Stimulated activated CD8-positive, alpha-beta memory T cell treated with anti-CD3 and anti-CD28 coated beads, Interleukin-12 subunit alpha, Interleukin-12 subunit beta, amount 100 ng/mL, for 1 hour (primary cell): Measurements from ENCODE around the gene INSYN2B.
"Not testable (repeated sequence)": the region's sequence is repeated elsewhere in the genome, so short reads cannot be mapped to it uniquely, and the experiment has no call there.

Source experiments
- DNase-seq: peaks from one replicate; pipeline ENCODE4 v3.0.0-alpha.2; 2020; ENCODE audit warnings: low read depth

Gene INSYN2B

DNA sequence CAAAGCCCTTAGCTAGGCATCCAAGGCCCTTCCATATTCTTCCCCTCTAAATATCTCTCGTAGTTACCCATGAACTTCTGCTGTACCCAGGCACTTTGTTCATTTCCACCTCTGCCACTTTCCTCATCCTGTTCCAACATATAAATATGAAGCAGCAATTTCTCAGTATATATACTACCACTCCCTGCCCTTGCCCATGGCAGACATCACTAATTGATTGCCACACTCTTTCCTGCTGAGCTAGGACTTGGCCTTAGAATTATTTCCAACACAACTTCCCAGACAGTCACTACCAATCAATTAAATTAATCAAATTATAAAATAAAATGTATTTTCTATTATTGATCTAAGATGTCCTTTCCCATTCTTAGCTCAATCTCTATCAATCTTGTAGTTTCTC is 8.5 kb downstream of the INSYN2B start:
- no peak for DNase-seq

DNA sequence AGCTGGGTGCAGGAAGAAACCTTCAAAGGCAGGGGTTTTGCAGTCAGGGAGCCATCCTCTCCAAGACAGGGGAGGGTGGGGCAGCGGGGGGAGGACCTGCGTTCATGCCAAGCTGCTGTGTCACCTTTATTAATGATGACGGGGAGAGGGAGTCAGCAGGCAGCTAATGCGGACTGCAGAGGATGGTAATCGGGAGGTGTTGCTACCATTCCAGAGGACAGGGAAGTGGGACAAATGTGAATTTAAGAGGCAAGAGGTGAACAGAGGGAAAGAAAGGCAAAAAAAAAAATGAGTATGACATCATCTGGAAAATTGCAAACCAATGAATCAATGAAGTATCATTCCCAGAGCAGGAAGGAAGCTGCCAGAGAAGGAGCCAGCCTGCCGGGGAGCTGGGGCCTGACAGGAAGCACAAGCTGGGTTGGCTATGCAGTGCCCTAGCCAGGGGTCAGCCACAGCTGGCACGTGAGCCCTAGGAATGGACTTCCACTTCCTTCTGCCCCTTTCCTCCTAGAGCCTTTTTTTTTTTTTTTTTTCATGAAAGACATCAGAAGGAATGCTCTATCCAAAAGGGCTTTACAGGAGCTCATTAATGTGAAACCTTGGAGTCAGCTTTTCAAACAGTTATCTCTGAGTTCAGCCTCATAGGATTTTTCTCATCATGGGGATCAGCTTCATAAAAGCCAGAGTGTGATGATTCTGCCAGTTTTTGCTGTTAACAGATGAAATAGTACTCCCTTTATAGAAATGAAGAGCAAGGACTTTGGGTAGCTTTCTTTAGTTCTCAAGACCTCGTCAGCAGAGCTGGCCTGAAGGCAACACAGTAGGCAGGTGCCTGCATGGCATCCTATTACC is 9.2 kb downstream of the INSYN2B start:
- DNase-seq = no peak

DNA sequence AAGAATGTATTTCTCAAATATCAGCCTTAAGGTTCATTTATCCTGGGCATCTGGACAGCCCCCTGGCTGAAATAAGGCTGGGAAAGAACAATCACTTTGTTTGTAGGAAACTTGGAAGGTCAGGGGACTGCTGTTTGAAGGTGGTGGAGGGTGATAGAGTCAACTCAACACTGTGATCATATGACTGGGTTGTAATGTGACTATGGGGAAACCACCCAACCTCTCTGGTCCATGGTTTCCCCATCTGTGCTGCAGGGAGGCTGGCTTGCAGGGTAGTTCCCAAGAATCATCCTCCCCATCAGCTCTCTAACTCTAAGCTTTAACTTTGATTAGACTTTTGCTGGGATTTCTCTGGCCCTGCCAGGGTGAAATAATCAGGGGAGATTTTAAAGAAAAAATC is 10.0 kb downstream of the INSYN2B start:
- DNase-seq = no peak

DNA sequence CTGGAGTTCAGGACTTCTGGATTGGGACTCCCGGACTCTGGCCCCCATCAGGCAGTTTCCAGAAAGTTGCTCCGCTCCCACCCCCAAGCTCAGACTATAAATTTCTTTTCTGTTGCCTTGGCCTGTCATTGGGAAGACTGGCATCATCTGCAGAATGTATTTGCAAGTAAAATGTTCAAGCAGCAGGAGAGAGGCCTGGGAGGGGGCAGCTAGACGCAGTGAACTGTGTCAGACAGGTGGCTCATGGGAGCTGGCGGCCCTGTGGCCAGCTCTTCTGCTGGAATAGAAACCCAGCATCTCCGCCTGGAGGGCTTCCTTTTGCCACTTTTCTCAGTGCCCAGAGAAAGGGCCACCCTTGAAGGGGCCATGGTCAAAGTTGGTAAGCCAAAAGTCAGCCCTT is 16.0 kb downstream of the INSYN2B start:
- no peak for DNase-seq

DNA sequence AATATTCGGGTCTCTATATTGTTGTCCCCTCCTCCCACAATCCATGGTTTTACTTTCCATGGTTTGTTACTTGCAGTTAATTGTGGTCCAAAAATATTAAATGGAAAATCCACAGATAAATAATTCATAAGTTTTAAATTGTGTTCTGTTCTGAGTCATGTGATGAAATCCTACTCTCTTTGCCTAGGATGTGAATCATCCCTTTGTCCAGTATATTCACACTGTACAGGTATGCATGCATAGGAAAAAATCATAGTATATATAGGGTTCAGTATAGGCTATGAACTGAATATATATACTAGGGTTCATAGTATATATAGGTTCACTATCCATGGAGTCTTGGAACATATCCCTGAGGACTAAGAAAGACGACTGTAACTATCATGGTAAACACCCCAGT is 19.6 kb downstream of the INSYN2B start:
- no peak for DNase-seq

DNA sequence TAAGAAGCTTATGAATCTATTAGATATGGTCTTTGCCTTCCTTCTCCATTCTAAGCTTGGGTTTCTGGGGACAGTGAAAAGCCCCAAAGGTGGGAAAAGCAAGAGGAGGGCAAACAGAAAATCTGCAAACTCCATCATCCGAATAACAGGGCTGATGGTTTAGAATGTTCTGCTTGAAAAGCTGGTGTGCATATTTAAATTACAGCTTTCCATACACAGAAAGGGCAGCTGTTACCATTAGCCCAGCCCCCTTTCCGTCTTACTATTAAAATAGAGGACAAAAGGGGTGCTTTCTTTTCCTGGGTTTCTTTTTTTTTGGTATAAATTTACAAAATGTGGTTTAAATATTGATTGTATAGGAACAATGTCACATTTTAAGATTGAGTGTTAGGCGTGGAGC is 22.0 kb downstream of the INSYN2B start:
- no peak for DNase-seq

- no peak for DNase-seq
Measured at GRCh38 chr5:169956756-169957155, 23.5 kb downstream of the INSYN2B start.

- no peak for DNase-seq
Measured at GRCh38 chr5:169956126-169956525, 24.2 kb downstream of the INSYN2B start.

DNA sequence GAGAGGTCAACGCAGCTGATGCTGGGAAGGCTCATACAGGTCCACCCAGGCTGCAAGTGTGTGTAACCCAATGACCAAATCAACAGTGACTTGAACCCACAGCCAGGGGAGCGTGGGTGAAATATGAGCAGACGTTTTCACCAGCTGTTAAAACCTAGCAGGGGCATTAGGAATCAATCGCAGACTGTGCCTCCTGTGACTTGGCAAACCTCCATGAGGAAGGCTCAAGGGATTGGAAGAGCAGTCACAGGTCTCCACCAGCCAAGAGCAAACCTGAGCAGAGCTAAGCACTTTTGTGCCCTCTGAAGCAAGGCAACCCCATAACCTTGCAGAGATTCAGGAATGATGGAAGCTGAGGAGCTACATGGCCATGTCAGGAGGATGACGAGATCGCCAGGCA is 25.5 kb downstream of the INSYN2B start:
- DNase-seq = no peak

DNA sequence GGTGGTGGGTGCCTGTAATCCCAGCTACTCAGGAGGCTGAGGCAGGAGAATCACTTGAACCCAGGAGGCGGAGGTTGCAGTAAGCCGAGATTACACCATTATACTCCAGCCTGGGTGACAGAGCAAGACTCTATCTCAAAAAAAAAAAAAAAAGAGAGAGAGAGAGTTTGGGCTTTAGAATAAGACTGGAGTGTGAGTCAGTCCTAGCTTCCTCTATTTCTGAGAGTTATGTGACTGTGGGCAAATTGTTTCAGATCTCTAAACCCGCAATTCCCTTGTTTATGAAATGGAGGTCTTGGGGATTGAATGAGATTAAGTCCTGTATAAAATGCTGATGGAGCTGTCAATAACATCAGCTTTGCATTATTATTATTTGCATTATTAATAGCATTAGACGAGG is 27.1 kb downstream of the INSYN2B start:
- not testable (repeated sequence) for DNase-seq

- DNase-seq = no peak
Measured at GRCh38 chr5:169950333-169950732, 30.0 kb downstream of the INSYN2B start.

DNA sequence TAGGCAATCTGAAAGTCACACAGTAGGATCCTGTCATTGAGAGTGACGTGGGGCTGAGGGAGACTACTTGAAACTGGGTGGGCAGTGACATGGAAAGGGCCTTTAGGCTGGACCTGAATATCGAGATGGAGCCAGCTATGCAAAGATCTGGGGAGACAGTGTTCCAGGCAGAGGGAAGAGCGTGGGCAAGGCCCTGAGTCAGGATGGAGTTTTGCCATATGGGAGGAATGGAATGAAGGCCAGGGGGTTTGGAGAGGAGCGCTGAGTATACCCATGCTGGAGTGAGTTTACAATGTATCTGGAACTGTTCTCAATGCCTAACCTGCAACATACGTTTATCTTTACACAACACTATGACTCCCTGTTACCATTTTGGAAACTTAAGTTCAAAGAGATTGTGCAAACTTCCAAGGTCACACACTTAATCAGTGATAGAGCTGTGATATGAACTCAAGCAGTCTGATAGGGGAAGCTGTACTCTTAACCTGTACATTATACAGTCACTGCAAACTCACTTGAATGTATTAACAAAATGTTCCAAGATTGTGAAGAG is 33.5 kb downstream of the INSYN2B start:
- DNase-seq = no peak

DNA sequence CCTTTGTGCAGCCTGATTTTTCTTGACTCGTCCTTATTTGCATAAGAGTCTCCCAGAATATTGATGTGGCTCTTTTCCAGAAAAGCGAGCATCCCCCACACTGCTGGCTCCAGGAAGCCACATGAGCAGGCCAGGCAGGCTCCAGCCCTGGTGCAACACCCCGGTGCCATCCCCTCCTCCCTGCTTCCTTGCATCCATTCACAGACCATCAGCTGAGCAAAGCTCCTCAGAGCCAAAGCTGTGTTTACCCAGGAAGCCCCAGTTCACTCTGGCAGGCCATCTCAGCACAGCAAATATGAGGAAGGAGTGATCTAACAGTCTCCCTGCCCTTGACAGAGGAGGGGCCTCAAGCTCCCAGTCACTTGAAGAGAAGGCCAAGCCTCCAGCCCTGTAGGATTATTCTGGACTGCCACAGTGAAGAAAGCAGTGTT is 34.4 kb downstream of the INSYN2B start:
- DNase-seq = no peak

- DNase-seq = no peak
Measured at GRCh38 chr5:169944922-169945680, 35.2 kb downstream of the INSYN2B start.

DNA sequence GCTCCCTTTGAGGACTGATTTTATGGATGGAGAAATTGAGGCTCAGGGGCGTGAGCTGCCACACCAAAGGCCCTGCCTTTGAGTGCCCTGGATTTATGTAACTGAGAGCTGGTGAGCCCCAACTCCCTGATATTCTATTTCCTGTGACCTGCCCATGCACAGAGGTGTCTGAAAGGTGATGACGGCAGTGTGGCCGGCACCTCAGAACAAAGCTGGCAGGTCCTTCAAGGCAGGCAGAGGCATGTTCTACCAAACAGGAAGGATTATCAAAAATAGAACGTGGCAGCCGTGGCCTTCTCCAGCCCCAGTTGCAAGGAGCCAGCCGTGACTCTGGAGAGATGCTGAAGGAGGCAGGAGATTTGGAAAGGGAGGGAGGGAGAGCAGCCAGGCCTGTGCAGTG is 36.2 kb downstream of the INSYN2B start:
- no peak for DNase-seq

GRCh38 chr5:169943026-169943425 is 37.3 kb downstream of the INSYN2B start:
- no peak for DNase-seq

DNA sequence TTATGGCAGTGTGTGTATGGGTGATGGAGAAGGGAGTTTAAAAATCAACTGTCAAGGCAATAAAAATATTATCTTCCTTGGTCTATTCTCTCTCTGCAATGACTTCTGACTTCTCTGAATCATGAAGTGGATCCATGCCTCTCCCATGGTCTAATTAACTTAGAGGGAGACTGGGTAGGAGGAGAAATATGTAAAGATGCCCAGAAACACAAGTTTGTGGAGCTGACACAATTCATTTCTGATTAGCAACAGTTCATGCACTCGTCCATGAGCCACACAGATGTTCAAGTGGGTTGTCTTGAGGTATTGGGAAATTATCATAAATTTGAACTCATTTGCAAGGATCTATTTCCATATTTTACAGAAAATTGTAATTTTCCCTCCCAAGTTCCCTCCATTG is 38.1 kb downstream of the INSYN2B start:
- DNase-seq = no peak

- DNase-seq = no peak
Measured at GRCh38 chr5:169941542-169941941, 38.8 kb downstream of the INSYN2B start.

GRCh38 chr5:169939731-169940130 is 40.6 kb downstream of the INSYN2B start:
- DNase-seq = no peak

DNA sequence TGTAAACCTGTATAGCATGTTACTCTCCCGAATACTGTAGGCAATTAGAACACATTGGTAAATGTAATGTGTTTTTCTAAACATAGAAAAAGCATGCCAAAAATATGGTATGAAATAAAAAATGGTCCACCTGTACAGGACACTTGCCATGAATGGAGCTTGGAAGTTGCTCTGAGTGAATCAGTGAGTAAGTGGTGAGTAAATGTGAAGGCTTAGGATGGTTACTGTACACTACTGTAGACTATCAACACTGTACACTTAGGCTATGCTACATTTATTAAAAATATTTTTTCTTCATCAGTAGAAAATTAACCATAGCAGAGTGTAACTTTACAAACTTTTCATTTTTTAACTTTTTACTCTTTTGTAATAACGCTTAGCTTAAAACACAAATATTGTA is 41.9 kb downstream of the INSYN2B start:
- DNase-seq = no peak

DNA sequence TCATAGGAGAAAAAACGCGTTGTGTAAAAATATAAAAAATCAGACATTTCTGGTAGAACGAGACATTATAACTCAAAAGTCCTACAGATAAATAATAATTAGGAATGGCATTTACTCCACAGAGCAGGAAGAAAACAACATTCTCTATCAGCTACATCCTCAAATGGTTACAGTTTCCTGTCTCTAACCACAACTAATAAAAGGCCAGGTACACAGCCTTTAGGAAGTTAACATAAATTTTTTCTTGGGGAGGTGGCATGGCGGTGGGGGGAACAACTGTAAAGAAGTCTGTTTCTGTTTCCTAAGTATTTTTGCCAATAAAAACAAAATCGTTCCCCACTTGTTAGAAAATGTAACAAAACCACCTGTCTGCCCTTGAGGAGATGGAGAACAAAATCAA is 44.5 kb downstream of the INSYN2B start:
- DNase-seq = no peak

DNA sequence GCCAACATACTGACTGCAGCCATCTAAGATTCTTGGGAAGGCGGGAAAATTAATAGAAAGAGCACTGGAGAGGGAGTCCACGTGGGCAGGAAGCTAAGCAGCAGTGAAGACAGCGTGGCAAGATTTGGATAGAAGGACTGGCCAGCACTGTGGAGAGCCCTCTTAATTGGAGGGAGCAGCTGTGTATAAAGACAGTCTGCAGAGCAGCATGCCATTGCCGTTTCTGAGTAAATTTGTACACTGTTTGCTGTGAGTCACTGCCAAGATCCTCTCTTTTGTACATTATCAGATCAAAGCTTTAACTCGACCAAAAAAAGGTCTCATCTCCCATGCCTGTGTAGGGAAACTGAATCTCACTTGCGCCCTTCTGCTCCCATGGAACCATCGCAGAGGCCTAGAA is 45.3 kb downstream of the INSYN2B start:
- no peak for DNase-seq

DNA sequence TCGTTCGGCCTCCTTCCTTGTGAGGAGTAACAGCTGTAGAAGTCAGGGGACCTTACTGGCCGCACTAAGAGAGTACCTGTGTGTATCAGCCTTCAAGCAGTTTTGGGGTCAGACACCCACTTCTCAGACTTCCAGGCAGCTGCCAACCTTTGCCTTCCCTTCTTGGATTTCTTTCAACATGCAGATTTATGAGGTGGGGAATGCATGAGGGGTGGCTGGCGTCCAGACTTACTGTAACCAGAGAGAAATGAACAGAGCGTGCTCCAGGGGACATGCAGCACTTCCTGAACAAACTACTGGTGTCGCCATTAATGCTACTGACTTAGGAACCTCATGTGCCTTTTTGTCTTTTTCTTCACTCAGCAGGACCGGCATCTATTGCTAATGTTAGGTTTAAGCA is 46.7 kb downstream of the INSYN2B start:
- no peak for DNase-seq
